ENCODE results near the gene SERGEF.
A peak's percentile ranks its signal among the peaks of the same experiment; 100 is the strongest.
"Not testable (repeated sequence)": the region's sequence is repeated elsewhere in the genome, so short reads cannot be mapped to it uniquely, and the experiment has no call there.

The SERGEF gene

DNA sequence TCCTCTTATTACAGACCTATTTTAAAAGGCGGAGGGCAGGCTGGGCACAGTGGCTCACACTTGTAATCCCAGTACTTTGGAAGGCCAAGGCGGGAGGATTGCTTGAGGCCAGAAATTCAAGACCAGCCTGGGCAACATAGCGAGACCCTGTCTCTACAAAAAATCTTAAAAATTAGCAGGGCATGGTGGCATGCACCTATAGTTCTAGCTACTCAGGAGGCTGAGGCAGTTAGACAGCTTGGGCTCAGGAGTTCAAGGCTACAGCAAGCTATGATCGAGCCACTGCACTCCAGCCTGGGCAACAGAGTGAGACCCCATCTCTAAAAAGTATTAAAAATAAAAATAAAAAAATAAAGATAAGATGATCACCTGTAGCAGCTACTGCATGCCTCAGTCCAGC lies 12.7 kb downstream of the SERGEF start:
- DNase-seq, result not testable (repeated sequence)

DNA sequence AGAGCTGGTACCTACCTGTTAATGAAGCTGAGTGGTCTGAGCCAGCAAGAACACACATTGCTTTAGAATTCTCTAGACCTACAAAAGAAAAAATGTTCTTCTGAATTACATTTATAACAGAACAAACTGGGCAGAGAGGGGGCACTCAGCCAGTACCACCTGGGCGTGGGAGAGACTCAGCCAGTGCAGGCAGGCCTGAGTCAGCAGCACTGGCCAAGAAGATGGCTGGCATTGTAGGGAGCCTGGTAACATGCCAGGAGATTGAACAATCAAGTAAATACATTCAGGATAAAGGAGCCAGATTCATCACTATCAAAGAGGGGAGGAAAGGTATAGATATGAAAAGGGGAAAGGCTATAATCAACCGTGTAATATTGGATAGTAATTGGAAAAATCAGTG lies 19.9 kb downstream of the SERGEF start:
- DNase-seq, result peak in 1 of 2 experiments; percentile 20

DNA sequence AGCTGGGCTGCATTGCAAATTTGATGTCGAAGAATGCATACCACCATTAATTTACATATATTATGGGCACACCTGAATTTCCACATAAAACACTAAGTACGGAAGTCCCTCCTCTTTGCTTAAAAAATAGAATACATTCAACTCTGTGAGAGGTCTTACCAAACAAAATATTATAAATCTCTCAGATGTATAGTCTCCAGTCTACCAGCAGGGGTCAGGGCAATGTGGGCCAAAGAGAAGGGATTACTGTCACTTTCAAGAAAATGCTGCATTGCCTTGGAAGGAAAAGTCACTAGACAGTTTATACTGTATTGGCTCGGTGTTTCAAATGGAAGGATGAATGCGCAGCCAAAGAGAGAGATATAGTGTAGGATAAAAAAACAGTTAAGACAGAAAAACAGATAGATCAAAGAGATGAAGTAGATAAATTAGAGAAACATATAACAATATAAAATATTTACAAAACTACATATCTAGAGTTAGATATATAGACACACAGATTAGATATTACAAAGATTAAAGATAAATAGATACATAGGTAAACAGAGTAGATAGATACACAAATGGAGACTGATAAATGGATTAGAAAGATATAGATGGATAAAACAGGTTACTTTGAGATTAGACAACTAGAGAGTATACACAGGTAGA lies 20.9 kb downstream of the SERGEF start:
- peak; percentile 49 to 67 for DNase-seq

DNA sequence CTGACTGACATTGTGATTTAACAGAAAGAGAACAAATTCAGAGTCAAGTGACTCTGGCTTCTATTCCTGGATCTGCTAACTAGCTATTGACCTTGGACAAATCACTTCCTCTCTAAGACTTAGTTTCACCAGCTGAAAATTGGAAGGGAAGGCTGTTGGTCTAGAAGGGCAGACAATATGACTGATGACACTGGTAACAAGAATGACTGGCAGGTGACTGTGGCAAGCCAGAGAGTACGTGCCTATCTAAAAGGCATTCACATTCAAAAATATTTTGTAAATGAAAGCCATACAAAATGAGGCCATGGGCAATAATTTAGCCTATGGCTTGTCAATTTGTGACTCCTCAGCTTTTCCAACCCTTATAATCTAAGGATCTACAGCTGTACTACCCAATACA lies 23.5 kb downstream of the SERGEF start:
- DNase-seq, result no peak

DNA sequence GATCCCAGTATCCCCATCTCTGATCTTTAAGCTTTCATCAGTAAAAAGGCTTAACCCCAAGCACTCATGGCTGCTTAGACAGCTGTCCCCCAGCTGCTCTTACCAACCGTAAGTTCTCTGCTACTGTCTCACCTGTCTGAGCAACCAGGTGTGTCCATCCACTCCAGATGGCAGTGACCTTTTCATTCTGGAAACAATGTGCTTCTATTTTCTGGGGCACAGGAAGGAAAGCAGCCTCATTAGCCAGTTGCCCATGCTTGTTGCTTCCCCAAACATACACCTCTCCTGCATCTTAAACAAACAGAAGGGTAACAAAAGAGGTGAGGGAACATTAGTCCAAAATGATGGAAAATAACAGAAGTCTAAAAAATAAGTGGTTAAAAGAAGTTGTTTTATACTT lies 24.4 kb downstream of the SERGEF start:
- no peak for DNase-seq

DNA sequence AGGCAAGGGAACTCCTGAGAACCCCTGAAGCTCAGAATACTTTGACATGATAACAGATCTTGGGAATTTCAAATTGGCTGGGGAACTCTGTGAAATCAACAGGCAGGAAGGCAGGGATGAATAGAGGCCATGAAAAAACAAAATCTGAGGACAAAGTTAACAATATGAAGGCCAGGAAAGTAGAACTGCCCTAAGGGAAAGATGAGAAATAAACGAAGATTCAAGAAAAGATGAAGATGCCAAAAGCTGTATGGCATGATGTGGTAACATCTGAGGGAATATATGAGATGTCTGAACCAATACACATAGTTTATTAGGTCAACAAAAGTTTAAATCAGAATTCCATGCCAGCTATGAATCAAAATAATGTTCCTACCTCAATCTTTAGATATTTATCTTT lies 25.0 kb downstream of the SERGEF start:
- no peak for DNase-seq

DNA sequence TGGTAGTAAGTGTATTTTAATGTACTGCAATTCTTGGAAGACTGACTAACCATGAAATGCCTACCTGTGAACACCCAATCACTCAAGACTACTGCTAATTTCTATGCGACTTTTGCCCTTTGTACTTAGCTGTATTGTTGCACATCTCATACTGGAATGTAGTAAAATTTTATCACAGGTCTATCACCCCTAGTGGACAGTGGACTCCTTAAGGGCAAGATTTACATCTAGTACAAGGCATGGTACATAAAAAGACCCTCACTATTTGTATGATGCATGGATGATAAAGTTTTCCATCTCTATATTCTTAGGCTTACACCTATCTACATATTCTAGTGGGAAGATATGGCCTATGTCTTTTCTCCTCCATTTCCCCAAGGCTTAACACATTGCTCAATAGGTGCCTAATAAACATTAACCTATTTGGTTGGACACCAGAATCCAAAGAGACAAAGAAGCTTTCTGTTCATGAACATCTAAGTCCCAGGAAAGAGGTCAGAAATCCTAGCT lies 26.1 kb downstream of the SERGEF start:
- DNase-seq, result no peak

DNA sequence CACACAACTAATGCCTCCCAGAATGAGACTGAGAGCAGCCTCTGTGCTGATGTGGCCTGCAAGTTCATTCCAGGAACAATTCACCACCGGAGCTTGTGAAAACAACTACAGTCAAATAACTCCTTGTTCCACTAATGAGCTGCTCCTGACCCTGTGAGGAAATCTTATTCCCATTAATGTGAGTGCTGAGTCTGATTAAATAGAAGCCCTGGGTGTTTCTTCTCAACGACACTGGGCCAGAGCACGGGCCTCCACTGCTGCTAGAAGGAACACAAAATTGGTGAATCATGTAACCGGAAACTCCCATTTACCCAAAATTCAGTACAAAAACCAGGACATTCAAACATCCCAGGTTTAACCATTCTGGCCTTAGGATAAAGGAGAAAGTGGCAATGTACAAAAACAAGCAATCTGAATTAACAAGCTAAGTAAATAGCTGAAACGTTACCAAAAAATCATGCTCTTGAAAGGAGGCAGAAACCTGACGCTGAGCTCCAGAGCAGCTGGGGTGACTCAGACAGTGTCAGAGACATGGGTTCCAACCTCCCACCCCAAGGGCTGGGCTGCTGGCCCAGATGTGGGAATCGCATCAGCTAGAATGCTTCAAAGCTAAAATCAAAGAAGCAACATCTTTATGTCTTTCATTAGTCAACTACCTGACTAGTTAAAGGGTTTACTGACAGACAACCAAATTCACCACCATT lies 26.7 kb downstream of the SERGEF start:
- DNase-seq, result no peak

DNA sequence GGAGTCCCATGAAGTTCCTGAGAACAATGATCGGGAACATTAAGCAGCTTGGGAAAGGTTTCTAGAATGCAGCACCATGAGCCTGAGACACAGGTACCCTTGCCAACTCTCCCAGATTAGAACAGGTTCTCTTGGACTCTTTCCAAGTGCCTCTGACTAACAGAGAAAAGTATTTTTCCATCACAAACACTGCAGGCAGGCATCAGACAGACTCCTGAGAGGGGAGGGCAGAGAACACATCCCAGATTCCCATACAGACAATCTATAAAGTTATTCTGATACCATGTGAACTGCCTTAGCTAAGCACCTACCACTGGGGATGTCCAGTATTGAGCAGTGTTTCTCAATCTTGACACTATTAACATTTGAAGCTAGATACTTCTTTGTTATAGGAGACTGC lies 27.3 kb downstream of the SERGEF start:
- no peak for DNase-seq

DNA sequence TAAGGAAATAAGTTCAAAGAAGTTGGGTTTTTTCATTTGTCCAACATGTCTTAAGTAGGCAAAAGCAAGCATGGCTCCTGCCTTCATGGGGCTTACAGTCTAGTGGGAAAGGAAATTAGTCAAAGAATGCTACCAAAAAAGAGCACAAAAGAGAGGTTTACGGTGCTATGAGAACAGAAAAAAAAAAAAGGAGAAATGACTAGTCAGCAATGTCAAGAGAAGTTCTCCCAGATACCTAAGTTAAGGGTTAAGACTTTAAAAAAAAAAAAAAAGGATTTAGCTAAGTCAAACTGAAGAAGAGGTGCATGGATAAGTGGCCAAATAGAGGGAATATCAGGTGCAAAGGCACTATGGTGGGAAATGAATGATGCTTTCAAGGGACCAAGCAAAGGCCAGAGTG lies 29.3 kb downstream of the SERGEF start:
- DNase-seq, result no peak

DNA sequence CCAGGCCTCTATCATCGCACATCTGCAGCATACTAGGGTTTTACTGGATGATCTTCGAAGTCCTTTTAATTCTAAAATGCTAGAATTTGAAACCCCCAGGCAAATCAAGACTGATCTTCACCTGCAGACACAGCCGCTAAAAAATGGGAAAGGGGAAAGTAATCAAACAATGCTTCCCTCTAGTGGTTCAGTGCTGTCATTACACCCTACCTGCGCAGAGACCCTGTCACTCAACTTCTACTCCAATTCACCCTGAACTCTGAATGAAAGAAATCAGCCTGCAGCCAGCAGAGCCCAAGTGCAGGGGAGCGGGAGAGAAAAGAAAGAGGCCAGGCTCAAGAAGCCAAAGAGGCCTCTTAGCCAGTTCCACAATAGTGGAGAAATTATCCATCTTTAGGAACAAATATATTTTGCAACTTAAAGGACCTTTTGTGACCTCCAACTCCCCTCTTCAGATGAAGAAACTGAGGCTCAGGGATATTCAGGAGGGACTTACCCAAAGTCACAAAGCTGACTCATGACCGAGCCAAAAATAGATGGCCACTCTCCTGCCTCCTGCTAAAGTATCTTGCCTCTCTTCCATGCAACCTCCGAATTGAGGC lies 33.0 kb downstream of the SERGEF start:
- DNase-seq, result peak; percentile 14 to 53

DNA sequence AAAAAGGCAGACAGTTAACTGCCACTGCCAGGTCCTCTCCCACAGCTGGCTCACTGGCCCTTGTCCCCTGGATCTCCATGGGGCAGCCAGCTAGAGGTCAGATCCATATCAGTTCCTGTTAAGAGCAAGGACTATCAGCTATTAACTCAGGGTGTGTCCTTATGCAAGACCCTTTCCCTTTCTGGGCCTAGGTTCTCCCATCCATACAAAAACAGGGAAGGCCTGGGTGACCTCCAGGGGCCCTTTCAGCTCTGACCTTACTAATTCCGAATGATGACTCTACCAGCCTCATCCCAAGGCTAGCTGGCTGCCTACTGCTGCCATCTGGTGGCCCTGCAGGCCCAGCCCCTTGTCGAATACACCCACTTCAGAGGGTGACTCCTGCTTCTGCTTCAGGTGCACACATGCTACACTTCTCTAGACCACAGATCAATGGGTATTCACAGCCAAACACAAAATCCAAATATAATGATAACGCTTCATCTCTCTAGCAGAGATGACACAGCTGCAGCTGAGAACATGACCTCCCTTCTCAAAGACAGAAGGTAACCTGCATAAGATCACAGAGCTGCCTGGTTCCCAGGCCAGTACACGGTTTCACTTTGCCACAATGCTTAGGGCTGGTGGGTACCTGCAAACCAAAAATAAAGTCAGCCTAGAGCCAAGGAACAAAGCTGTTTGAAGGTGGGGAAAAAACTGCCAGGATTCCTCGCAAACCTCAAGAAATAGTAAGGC lies 34.1 kb downstream of the SERGEF start:
- peak; percentile 47 to 71 for DNase-seq

DNA sequence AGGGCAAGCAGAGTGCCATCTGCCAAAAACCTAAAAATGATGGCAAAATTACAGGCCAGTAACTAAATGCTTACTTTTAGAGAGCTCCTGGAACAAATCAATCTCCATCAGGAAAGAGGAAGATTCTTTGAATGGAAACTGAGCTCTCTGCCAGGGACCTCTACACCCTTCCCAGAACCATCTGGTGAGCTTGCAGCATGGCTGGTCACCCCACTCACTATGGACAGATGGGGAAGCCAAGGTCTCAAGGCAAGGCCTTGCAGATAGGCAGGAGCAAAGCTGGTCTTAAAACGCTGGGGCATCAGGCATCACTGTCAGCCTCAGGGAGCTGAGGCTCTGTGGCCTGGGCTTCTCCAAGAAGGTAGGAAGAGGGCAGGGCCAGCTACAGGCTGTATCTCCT lies 36.2 kb downstream of the SERGEF start:
- peak in 1 of 2 experiments; percentile 86 for DNase-seq

DNA sequence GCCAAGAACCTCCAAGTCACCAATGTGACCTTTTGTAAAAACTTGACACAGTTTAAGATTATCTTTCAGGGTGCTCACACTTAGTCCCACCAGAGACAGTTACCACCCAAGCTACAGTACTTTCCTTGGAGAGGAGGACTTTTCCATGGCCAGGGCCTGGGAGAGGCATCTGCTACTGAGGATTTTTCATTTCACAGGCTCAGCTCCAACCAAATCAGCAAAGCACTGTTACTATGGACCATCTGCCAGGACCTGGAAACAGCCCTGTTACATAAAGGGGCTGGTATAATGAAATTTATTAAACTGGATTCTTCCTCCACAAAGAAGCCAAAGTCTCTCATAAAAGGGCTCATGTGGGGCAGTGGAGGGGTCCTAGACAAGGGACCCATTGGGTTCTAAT lies 38.6 kb downstream of the SERGEF start:
- DNase-seq, result peak; percentile 47 to 66

DNA sequence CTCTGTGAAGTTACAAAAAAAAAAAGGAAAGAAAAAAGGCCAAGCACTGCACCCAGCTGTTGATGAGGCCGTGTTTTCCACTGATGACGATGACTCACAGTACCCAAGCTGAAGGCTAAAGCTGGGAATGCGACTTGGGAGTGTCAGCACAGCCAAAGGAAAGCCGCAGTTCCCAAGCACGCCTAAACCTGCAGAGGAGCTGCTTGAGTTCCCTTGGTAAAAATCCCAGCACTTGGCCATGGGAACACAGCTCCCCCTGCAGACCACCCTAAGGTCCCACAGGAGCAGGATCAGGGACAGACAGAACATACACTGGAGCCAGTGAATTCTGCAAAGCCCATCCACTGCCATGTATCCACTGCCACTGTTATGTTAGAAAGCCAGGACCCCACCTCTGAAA lies 39.9 kb downstream of the SERGEF start:
- peak; percentile 27 to 80 for DNase-seq

DNA sequence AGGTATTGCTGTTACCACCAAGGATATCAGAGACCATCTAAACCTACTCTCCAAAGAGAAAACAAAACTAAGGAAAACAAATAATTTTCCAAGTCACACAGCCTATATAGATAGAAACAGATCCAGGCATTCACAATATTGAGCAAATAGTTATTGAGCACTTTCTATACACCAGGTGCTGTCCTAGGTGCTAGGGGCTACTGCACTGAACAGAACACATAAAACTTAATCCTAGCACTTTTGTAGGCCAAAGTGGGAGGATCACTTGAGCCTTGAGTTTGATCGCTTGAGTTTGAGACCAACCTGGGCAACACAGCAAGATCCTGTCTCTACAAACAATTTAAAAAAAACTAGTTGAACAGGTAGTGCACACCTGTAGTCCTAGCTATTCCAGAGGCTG lies 44.6 kb downstream of the SERGEF start:
- DNase-seq, result no peak

DNA sequence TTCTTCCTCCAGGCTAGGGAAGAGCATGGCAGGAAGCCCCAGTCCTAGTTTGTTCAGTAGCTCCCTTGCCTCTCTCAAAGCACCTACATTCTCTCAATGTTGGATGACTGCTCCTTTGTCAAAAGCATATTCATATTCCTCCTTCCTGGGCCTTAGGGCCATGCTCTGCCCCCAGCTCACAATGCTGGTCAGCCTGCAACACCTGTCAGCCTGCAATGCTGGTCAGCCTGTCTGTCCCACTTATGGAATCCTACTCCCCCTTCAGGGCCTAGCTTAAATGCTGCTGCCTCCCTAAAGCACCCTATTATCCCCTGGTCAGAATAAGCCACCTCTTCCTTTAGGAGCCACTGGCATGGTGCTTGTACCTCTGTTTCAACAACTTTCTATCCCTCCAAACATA lies 45.2 kb downstream of the SERGEF start:
- DNase-seq, result no peak

DNA sequence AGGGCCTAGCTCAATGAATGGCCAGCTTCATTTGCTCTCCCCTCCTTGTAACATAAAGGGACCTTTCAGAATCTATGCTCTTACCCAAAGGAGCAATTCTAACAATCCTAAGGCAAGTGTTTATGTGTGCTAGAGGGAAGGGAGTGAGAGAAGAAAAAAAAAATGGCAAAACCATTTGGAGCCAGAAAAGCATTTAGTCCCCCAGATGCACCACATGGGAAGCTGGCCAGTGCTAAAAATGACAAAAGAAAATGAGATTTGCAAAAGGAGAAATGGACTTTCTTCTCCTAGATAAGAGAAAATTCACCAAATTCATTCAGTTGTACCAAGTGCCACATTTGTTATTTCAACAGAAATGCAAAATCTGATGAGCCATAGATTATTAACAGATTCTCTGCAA lies 52.8 kb downstream of the SERGEF start:
- DNase-seq, result no peak

DNA sequence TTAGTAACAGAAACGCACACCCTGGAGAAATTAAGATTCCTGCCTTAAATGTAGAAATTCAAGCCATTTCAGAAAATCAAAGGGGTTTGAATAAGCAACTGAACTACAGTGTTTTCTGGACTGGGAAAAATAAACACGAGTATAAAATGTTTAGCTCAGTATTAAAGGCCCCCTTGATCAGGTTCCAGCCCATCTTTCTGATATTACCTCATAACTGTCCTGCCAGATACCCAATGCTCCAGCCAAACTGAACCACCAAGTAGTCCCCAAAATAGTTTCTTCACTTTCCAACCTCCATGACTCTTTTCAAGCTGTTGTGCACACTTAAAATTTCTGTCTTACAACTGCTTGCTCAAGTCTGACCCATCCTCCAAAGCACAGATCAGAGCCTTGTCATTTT lies 54.4 kb downstream of the SERGEF start:
- DNase-seq, result no peak

DNA sequence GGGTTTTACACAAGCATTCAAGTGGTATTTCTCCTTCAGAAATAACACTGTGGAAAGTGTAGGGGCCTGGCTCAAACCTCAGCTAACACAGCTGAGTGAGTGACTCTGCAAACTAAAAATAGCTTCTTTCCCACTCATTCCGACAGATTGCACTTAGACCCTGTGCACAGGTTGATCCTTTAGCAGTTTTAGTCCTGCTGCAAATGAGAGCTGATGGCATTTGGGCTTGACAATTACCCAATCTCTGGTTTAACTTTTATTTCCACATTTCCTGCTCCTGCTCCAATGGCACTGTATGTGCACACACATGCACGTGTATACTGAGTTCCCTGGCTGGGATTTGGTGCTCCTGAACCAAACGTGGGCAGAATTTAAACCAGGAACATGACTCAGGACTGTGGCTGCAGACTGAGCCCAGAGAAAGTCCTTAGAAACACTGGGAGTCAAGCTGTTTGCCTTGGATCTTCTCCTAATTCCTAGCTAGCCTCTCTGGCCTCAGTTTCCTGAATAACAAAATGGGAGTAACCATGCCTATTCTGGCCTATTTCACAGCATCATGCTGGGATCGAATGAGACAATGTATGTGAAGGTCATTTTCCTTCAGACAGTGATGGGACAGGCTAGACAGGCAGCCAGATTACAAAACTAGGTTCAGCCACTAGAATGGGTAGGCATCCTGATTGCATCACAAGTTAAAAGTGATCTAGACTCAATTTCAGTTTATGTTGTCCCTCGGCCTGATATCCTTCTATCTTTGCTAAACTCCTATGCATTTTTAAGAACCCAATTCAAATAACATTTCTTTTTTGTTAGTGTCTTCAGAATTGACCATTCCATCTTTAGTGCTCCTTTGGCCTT lies 58.2 kb downstream of the SERGEF start:
- no peak for DNase-seq

DNA sequence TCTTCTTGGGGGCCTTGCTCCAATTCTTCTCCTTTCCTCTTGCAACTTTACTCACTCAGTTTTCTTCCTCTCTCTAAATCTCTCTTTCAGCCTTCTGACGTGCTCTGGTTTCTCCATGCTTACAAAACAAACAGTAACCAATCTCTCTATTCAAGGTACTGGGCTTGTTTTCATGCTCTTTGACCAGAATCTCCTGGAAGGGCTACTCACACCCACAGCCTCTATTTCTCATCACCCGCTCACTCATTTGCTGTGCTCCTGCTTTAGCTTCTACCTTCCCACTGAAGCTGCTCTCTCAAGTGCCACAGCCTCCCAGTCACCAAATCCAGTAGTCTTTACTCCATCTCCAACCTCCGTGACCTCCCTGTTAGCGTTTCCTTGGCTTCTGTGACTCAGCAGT lies 60.4 kb downstream of the SERGEF start:
- DNase-seq, result no peak

DNA sequence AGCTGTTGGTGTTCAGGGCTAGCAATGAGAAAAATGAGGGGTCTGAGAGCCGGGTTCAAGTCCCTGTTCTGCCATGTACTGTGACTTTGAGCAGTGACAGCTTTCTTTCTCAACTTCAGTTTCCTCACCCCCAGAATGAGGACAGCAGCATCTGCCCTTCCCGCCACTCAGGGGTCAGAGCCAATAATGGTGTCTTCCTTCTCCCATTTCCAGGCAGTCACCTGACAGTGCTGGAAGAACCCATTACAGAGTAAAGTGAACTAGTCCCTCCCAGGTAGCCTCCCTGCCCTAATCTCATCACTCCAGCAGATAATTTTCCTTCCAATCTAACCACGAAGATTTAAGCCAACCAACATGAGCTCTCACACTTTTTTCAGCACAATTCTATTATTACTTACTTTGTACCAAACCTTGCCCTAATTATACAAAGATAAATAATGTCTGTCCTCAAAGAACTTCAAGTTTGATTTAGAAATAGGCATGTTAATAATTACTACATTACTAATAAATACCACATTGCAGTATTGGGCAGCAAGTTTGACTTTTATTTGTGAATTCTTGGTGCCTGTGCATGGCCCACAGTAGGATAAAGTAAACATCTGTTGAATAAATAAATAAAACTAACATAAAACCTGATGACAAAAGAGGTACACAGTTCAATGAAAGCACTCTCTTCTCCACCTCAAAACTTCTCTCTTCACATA lies 61.0 kb downstream of the SERGEF start:
- no peak for DNase-seq

All from NCI-H446 (cell line).